Thoracic aorta endothelial cell (primary cell): Measurements from ENCODE around the gene ANKRD37. TPM values are rescaled to one million over a fixed set of nuclear protein-coding genes. Genes with fewer than 3 reads are reported as not detected.

ENCODE experiments used
- small RNA-seq: library from RNA; depleted of rRNA; stranded (forward); fragments of <200 nt; gene quantifications from one replicate; pipeline ENCODE3, GENCODE V24; 2012
- total RNA-seq: library from RNA; depleted of rRNA; stranded (reverse); fragments of >200 nt; gene quantifications from 2 replicates; pipeline ENCODE4 v1.2.3, GENCODE V29; 2012

ANKRD37 gene
- 8.1 and 9.6 TPM in 2 replicates for total RNA-seq

GRCh38 chr4:185396724-185397385, at the start of gene ANKRD37:
Gene ANKRD37, plus strand, starts transcription at chr4:185396841. Its CDS starts 83 bp downstream, at chr4:185396924.

GRCh38 chr4:185395238-185395955, 1.2 kb upstream of the ANKRD37 start, which contains the start of gene LRP2BP:
Gene LRP2BP, minus strand, starts transcription at chr4:185395924. Its CDS starts 17,738 bp downstream, at chr4:185378186.

GRCh38 chr4:185425647-185426352, 29.2 kb downstream of the ANKRD37 start, which contains the start of gene UFSP2:
Gene UFSP2, minus strand, starts transcription at chr4:185425964. Its CDS starts 96 bp downstream, at chr4:185425868.

Small RNA genes lying within 50 kb of the gene (small RNA-seq; reads per million reads assigned to genes)
- not detected for gene RF00019

Other genes starting within 250 kb of the ANKRD37 start
- gene CFAP97, start 192.8 kb upstream of the ANKRD37 start, total RNA-seq, result 44.7 and 57.2 TPM in 2 replicates
- 39.0 and 41.9 TPM in 2 replicates for gene SNX25, start 187.2 kb upstream of the ANKRD37 start, total RNA-seq
- 0.53 and 0.57 TPM in 2 replicates for gene LRP2BP, start 917 bp upstream of the ANKRD37 start, total RNA-seq
- gene UFSP2, start 29.1 kb downstream of the ANKRD37 start, total RNA-seq, result 40.8 and 40.9 TPM in 2 replicates
- gene CCDC110, start 74.9 kb downstream of the ANKRD37 start, total RNA-seq, result 0.43 and 0.53 TPM in 2 replicates
- gene PDLIM3, start 138.7 kb downstream of the ANKRD37 start, total RNA-seq, result 18.2 and 34.6 TPM in 2 replicates